HEK293T (cell line): ENCODE measurements around the gene KCNK5.

Experiments used
- BHLHE40 ChIP-seq: fragments of 450-650 bp; IDR thresholded peaks from 2 replicates; pipeline ENCODE4 v1.6.1; 2016; ENCODE audit warnings: mild to moderate bottlenecking, moderate library complexity, borderline replicate concordance
- FOXK2 ChIP-seq: fragments of 450-650 bp; IDR thresholded peaks from 2 replicates; pipeline ENCODE4 v1.6.1; 2016; ENCODE audit warnings: mild to moderate bottlenecking
- NFRKB ChIP-seq: fragments of 450-650 bp; IDR thresholded peaks from 2 replicates; pipeline ENCODE4 v1.6.1; 2016; ENCODE audit warnings: mild to moderate bottlenecking, moderate library complexity
- TARDBP ChIP-seq: fragments of 450-650 bp; IDR thresholded peaks from 2 replicates; pipeline ENCODE4 v1.6.1; 2016

DNA sequence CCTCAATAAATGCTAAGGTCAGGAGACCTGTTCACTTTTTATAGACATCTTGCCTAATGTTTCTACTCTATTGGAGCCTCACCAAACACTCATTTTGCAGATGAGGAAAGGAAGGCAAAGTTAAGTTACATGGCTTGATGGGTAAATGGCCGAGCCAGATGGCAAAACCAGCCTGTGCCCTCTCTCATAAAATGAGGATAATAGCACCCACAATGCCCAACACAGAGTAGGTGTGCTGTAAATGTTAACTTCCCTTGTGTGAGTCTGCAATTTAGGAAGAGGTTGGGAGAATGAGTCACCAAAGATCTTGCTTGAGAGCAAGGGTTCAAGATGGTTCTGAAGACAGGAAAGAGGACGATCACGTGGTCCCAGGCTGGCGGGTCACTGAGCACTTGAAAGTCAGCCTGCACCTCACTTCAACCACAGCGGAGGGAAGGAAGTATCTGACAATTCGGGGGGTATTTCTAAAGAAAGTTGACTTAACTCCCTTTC, 3.3 kb downstream of the KCNK5 start:
- TF ChIP-seq NFRKB (no peak), TARDBP (no peak), FOXK2 (no peak), BHLHE40 (no peak)
